HG03064 (cell line): ENCODE results near the gene LRRC23.
A peak's percentile ranks its signal among the peaks of the same experiment; 100 is the strongest.

Experiments used
- ATAC-seq: cut with Tn5 transposase; IDR thresholded peaks from one replicate; pipeline ENCODE4 v1.9.1; 2021; ENCODE audit warnings: low read depth; ENCODE audit not compliant: unreplicated experiment

The LRRC23 gene

DNA sequence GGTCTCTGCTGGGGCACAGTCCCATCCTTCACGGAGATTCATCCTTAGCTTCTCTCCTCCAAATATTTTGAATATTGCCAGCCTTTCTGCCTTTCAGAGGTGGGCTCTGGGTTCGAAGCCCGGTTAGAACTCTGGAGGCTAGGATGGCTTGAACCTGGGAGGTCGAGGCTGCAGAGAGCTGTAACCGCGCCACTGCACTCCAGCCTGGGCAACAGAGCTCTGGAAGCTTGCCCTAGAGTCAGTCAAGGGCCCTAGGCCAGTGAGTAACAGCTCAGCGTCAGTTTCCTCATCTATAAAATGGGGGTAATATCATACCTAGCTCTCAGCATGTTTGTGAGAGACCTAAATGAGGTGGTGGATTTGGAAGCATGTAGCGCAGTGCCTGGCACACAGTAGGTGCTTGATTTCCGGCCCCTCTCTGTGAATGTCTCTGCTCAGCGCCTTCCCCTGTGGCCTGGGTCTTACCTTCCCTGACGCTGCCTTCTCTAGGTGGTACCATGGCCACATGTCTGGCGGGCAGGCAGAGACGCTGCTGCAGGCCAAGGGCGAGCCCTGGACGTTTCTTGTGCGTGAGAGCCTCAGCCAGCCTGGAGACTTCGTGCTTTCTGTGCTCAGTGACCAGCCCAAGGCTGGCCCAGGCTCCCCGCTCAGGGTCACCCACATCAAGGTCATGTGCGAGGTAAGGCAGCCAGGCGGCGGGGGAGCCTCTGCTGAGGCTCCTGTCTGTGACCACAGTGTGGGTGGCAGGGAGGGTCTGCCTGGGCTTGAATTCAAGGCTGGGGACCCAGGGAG is 49.9 kb downstream of the LRRC23 start:
- ATAC-seq: no peak

DNA sequence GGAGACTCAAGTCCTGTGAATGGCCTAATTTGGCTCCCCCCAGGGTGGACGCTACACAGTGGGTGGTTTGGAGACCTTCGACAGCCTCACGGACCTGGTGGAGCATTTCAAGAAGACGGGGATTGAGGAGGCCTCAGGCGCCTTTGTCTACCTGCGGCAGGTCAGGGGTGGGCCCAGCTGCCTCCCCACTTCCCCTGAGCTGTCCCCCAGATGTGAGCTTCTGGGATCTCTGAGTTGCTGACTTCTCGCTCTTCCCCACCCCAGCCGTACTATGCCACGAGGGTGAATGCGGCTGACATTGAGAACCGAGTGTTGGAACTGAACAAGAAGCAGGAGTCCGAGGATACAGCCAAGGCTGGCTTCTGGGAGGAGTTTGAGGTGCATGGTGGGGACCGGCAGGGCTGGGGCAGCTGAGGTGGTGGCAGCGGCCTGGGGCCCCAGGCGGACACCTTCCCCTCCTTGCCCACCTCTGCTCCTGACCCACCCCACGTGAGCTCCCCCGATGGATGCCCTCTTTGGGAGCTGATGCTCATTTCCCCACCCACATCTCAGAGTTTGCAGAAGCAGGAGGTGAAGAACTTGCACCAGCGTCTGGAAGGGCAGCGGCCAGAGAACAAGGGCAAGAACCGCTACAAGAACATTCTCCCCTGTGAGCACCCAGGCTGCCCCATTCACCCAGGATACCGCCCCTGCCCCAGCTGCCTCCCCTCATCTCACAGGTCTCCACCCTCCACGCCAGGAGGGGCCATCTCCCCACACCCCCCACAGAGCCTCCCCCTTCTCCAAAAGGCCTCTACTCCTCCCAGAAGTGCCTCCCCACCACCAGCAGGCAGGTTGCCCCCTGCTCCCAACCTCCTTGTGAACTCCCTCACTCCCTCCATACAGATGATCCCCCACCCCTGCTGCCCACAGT is 50.7 kb downstream of the LRRC23 start:
- ATAC-seq: no peak

DNA sequence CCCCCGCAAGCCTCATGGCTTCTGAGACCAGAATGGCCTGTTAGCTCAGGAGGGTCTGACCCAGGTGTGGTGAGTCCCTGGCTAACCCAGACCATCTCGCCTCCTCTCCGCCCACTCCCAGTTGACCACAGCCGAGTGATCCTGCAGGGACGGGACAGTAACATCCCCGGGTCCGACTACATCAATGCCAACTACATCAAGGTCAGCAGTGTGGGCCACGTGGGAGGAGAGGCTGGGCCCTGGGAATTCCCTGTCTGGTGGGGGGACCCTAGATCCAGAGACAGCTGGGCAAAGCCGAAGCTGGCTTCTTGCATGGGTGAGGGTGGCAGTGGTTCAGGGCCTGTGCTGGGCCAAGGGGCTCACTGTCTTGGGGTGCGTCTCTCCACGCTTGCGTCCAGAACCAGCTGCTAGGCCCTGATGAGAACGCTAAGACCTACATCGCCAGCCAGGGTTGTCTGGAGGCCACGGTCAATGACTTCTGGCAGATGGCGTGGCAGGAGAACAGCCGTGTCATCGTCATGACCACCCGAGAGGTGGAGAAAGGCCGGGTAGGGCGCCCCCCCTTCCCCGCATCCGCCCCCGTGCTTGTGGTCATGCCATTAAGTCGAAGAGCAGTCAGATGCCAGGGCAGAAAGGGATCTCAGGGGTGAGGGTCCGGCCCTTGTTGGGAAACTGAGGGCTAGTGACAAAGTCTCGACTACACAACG is 51.6 kb downstream of the LRRC23 start:
- ATAC-seq: no peak

DNA sequence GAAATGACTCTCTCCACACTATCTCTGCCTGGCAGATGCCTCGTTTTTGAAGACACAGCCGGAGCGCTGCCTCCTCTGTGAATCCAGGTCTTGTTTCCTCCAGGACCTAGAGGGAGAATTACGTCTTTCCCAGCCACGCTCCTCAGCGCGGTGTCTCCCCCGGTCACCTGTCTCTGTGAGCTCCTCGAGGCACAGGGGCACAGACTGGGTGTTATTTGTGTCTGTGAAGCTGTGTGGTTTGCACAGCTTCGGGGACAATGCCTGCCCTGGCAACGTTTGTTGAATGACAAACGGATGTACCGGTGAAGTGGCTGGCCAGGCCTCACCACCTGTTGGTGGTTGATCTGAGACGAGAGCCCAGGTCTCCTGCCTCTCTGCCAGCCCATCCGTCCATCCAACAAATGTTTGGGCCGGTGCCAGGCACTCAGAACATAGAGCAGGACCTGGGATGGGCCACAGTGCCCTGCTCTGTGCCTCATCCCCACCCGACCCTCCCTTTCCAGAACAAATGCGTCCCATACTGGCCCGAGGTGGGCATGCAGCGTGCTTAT is 52.6 kb downstream of the LRRC23 start:
- ATAC-seq: no peak

GRCh38 chr12:6957741-6958608 is 53.4 kb downstream of the LRRC23 start:
- no peak for ATAC-seq

DNA sequence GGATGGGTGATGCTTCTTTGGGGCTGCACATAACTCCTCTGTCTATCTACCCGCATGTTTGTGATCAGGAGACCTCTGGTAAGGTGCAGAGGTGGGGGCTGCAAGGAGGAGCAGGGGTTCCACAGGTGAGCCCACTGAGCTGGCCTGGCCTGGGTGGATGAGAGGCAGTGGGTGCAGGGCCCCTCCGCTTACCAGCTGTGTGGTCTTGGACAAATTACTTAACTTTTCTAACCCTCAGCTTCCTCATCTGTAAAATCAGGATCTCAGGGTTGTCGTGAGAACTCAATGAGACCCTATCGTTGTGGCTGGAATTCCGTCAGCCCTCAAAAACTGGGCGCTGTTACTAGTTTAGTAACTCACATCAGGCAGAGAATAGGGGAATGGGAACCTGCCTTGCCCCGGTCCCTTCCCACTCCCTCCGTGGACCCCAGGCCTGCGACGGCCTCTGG is 54.0 kb downstream of the LRRC23 start:
- ATAC-seq: peak; percentile 1

DNA sequence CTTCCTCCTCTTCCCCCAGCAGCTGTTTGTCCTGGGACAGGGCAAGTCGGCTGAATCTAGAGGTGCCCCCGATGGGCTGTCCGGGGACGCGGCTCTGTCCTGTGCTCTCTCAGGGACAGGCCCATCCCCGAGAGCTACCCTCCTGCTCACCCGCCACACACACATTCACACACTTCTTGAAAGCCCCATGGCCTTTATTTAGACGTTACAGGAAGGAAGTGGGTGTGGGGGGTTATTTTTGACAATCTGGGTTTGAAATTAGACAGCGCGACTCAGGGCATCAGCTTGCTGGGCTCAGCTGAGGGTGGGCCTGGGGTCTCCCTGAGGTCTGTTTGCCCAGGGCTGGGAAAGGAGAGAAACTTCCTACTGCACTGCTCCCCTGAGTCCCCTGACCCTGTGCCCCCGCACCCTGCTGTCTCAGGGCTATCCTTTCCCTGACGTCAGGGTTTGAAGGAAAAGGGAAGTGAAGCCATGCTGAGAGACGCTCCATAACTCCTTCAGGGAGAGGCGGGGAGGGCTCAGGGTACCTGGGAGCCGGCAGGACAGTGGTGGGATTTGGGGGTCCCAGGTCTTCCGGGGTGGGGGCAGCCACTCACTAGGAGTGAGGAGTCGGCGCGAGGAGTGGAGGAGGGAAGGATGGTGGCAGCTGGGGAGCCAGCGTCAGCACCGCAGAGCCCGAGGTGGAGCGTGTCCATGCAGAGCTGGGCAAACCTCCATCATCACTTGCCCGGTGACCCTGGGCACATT is 54.6 kb downstream of the LRRC23 start:
- peak; percentile 40 for ATAC-seq

GRCh38 chr12:6959805-6960592 is 55.4 kb downstream of the LRRC23 start:
- ATAC-seq: no peak

GRCh38 chr12:6960593-6961277 is 56.1 kb downstream of the LRRC23 start:
- no peak for ATAC-seq

DNA sequence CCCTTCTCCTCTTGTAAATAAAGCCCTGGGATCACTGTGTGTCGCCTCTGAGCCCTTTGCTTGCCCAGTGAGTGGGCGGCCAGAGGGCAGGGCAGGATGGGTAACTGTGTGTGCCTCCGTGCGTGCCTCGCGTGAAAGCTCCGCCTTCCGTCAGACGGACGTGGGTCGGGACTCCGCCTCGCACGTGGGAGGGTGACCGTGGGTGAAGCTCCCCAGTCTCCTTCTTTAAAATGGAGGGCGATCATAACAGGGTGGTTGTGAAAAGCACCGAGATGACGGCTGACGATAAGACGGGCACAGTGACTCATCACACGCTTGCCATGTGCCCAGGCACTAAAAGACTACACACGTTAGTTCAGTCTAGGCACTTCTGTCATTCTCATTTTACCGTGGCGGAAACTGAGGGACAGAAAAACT is 56.7 kb downstream of the LRRC23 start:
- ATAC-seq: no peak

- no peak for ATAC-seq
These were observed 57.2 kb downstream of the LRRC23 start for GRCh38 chr12:6961695-6962284.

DNA sequence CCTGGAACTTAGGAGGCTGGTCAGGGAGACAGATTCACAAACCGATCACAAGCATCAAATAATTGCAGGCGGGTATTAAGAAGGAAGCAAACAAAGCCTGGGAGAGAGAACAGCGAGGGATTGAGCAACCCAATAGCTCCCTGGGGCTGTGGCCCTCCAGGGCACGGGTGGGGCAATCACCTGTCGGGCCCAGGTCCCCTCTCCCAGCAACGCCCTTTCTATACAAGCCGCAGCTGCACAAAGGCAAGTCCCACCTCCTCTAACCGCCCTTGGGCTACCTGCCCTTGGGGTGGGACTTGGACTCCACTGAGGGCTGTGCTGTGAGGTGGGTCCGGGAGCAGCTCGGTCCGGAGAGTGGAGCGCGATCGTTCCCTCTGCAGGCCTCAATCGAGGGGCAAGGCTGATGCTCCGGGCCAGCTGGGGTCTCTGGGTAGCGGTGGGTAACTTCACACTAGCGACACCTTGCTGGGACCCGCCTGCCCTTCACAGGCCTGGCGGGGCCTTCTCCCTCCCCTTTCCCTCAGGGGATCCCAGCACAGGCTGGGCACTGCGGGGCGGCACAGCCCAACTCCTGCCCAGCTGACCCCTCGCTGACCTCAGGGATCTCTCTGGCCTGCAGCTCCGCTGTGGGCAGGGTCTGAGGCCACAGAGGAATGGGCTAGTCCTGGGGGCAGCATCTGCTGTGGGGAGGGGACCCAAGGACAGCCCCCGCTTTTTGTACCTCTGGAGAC is 57.8 kb downstream of the LRRC23 start:
- no peak for ATAC-seq

DNA sequence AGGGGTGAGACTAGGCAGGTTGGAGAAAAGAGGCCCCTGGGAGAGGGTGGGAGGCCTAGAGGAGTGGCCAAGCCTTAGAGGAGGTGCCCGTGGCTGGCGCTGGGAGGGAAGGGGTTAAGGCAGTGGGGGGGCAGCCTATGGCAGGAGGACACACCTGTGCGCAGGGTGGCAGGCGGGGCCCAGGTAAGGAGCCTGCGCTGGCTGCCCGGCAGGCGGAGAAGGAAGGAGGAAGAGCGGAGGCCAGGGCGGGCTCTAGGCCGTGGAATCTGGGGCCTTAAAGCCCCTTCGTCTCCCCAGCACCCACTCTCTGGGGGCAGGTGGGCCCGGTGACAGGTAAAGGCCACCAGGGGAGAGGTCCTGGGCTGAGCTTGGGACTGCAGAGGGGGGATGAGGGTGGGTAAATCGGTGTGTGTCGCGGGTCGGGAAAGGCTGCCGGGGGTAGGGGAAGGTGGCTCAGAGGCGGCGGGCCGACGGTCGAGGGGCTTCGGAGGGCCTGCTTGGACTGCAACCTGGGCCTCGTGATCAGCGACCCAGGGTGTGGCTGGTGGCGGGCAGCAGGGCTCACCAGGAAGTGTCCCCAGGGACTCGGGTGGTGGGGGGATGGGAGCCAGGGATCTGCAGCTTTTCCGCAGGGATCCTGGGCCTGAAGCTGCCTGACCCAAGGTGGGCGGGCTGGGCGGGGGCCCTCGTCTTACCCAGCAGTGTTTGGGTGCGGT is 58.6 kb downstream of the LRRC23 start:
- no peak for ATAC-seq
